ENCODE measurements around the gene MAPKAP1. TPM values are rescaled to one million over a fixed set of nuclear protein-coding genes. Genes with fewer than 3 reads are reported as not detected.

Gene MAPKAP1
- total RNA-seq, 2 donors from 2014 or later: 62.1 to 78.9 TPM

GRCh38 chr9:125750627-125751011 lies 43.6 kb upstream of the MAPKAP1 start:
- no peak for DNase-seq (ENCODE audit: low spot score)
- Histone ChIP-seq H3K9me3 (no peaks in the 10 kb centered on the region), H3K27me3 (no peaks in the 10 kb centered on the region), H3K27ac (peak overlapping the region; percentile 64 to 90), H3K36me3 (no peaks in the 10 kb centered on the region), H3K4me1 (peaks cover 0 to 37% of the 10 kb centered on the region in 2 donors), H3K4me3 (peak overlapping the region; percentile 12 to 31)
- TF ChIP-seq CTCF (IDR thresholded peaks at IDR 0.05): no peak

GRCh38 chr9:125749951-125750626 lies 43.1 kb upstream of the MAPKAP1 start:
- no peak for TF ChIP-seq CTCF (IDR thresholded peaks at IDR 0.05)
- Histone ChIP-seq H3K4me1 (peaks cover 0 to 38% of the 10 kb centered on the region in 2 donors), H3K27me3 (no peaks in the 10 kb centered on the region), H3K36me3 (no peaks in the 10 kb centered on the region), H3K9me3 (no peaks in the 10 kb centered on the region), H3K27ac (peak overlapping the region; percentile 64 to 90), H3K4me3 (peak overlapping the region; percentile 12 to 31)
- DNase-seq (ENCODE audit: low spot score): no peak

GRCh38 chr9:125749287-125749935 lies 42.4 kb upstream of the MAPKAP1 start:
- DNase-seq (ENCODE audit: low spot score): no peak
- H3K27ac ChIP-seq: peak overlapping the region; percentile 90 to 92
- no peak for TF ChIP-seq CTCF (IDR thresholded peaks at IDR 0.05)
- H3K9me3 ChIP-seq: no peaks in the 10 kb centered on the region
- no peaks in the 10 kb centered on the region for H3K27me3 ChIP-seq
- H3K4me3 ChIP-seq: peak overlapping the region; percentile 86 to 87
- H3K36me3 ChIP-seq: no peaks in the 10 kb centered on the region
- peaks cover 0 to 33% of the 10 kb centered on the region in 2 donors for H3K4me1 ChIP-seq

- H3K4me1 ChIP-seq: peaks cover 0 to 28% of the 10 kb centered on the region in 2 donors
- no peak for TF ChIP-seq CTCF (IDR thresholded peaks at IDR 0.05)
- H3K27ac ChIP-seq: peak overlapping the region; percentile 90 to 92
- peak overlapping the region; percentile 86 to 87 for H3K4me3 ChIP-seq
- H3K9me3 ChIP-seq: no peaks in the 10 kb centered on the region
- no peaks in the 10 kb centered on the region for H3K36me3 ChIP-seq
- no peak for DNase-seq (ENCODE audit: low spot score)
- no peaks in the 10 kb centered on the region for H3K27me3 ChIP-seq
These were observed 41.6 kb upstream of the MAPKAP1 start for GRCh38 chr9:125748446-125749099.

GRCh38 chr9:125747765-125748445 lies 40.9 kb upstream of the MAPKAP1 start:
- Histone ChIP-seq H3K4me1 (peaks cover 0 to 28% of the 10 kb centered on the region in 2 donors), H3K27ac (peak overlapping the region; percentile 90 to 92), H3K27me3 (no peaks in the 10 kb centered on the region), H3K4me3 (peak overlapping the region; percentile 86 to 87), H3K9me3 (no peaks in the 10 kb centered on the region), H3K36me3 (no peaks in the 10 kb centered on the region)
- TF ChIP-seq CTCF (IDR thresholded peaks at IDR 0.05): no peak
- DNase-seq (ENCODE audit: low spot score): no peak

Data from right atrium auricular region (tissue), 2 donors.